HepG2 (cell line): ENCODE measurements around the gene RAD9A. TPM values are rescaled to one million over a fixed set of nuclear protein-coding genes. Genes with fewer than 3 reads are reported as not detected.

ENCODE experiments used
- ARHGAP35 ChIP-seq: sonication (generic); formaldehyde crosslinking; IDR thresholded peaks from 2 replicates; pipeline ENCODE4 v1.9.0; 2022; ENCODE audit warnings: mild to moderate bottlenecking, inconsistent platforms, moderate library complexity, missing genetic modification reagents, borderline replicate concordance
- CENPX ChIP-seq: sonication (generic); formaldehyde crosslinking; IDR thresholded peaks from 2 replicates; pipeline ENCODE4 v1.9.0; 2021; ENCODE audit warnings: mild to moderate bottlenecking, missing genetic modification reagents, moderate library complexity
- EP300 ChIP-seq, 3 experiments: sonication (generic) in 1 of 3; formaldehyde crosslinking in 1 of 3; IDR thresholded peaks; 2 replicates each; pipeline versions ENCODE4 v1.5.1 to v1.6.1; 2011 to 2020; ENCODE audit warnings: low read depth in 2 of 3, low read length in 2 of 3, borderline replicate concordance in 1 of 3, improper control_type of control experiment in 1 of 3, mild to moderate bottlenecking in 1 of 3, missing genetic modification reagents in 1 of 3, moderate library complexity in 1 of 3
- KAT8 ChIP-seq: IDR thresholded peaks from 2 replicates; pipeline ENCODE4 v1.6.1; 2016; ENCODE audit warnings: missing genetic modification reagents, missing compliant biosample characterization
- MTA1 ChIP-seq: sonication (generic); formaldehyde crosslinking; IDR thresholded peaks from 2 replicates; pipeline ENCODE4 v1.4.0; 2020; ENCODE audit warnings: missing genetic modification reagents, mild to moderate bottlenecking, borderline replicate concordance
- NFE2 ChIP-seq: sonication (generic); formaldehyde crosslinking; IDR thresholded peaks from 2 replicates; pipeline ENCODE4 v1.4.0; 2020; ENCODE audit warnings: missing genetic modification reagents
- RELA ChIP-seq: sonication (generic); formaldehyde crosslinking; IDR thresholded peaks from 2 replicates; pipeline ENCODE4 v1.4.0; 2020; ENCODE audit warnings: missing genetic modification reagents
- TARDBP ChIP-seq: sonication (generic); formaldehyde crosslinking; IDR thresholded peaks from 2 replicates; pipeline ENCODE4 v1.8.0; 2022; ENCODE audit warnings: mild to moderate bottlenecking, missing genetic modification reagents
- TBX3 ChIP-seq: fragments of 450-650 bp; IDR thresholded peaks from 2 replicates; pipeline ENCODE4 v1.6.1; 2017; ENCODE audit warnings: antibody characterized with exemption, mild to moderate bottlenecking, inconsistent platforms, borderline replicate concordance
- polyA plus RNA-seq, 8 experiments: library from polyadenylated mRNA; depleted of rRNA in 3 of 8; stranded (reverse) in 7 of 8; unstranded in 1 of 8; fragments of >200 nt; fragmentation: Illumina TruSeq in 4 of 8; extraction: Trizol in 4 of 8; gene quantifications; 2 replicates each; pipeline versions ENCODE4 v1.2.1 to v1.2.3, GENCODE V29; 2011 to 2016; ENCODE audit warnings: low read depth in 4 of 8, missing spikeins in 1 of 8, mixed read lengths in 1 of 8; ENCODE audit not compliant: insufficient read depth in 1 of 8
- total RNA-seq, 5 experiments: library from RNA; depleted of rRNA; stranded (reverse); fragments of >200 nt; fragmentation: Illumina TruSeq; extraction: Trizol; gene quantifications; 2 replicates each; pipeline ENCODE4 v1.2.3, GENCODE V29; 2016; ENCODE audit warnings: low read depth in 1 of 5
- TF ChIP-seq, protein P1 (sequence below): sonication (generic); formaldehyde crosslinking; IDR thresholded peaks from 2 replicates; pipeline ENCODE4 v1.4.0; 2020; ENCODE audit warnings: missing genetic modification reagents, borderline replicate concordance
- TF ChIP-seq, protein P2 (sequence below): fragments of 450-650 bp; IDR thresholded peaks from 2 replicates; pipeline ENCODE4 v1.6.1; 2017; ENCODE audit warnings: mild to moderate bottlenecking
- TF ChIP-seq, protein P3 (sequence below): sonication (generic); formaldehyde crosslinking; IDR thresholded peaks from 2 replicates; pipeline ENCODE4 v1.4.0; 2020; ENCODE audit warnings: mild to moderate bottlenecking, missing genetic modification reagents
- TF ChIP-seq, protein P4 (sequence below): sonication (generic); formaldehyde crosslinking; conservative IDR thresholded peaks from 2 replicates; pipeline ENCODE4 v1.5.0; 2020; ENCODE audit warnings: missing genetic modification reagents

RAD9A gene
- total and polyA plus RNA-seq, 2 of the 13 experiments (the other 11 are each of a cell fraction or from before 2014, with no cell fraction given), result 10.1 to 15.7 TPM

DNA sequence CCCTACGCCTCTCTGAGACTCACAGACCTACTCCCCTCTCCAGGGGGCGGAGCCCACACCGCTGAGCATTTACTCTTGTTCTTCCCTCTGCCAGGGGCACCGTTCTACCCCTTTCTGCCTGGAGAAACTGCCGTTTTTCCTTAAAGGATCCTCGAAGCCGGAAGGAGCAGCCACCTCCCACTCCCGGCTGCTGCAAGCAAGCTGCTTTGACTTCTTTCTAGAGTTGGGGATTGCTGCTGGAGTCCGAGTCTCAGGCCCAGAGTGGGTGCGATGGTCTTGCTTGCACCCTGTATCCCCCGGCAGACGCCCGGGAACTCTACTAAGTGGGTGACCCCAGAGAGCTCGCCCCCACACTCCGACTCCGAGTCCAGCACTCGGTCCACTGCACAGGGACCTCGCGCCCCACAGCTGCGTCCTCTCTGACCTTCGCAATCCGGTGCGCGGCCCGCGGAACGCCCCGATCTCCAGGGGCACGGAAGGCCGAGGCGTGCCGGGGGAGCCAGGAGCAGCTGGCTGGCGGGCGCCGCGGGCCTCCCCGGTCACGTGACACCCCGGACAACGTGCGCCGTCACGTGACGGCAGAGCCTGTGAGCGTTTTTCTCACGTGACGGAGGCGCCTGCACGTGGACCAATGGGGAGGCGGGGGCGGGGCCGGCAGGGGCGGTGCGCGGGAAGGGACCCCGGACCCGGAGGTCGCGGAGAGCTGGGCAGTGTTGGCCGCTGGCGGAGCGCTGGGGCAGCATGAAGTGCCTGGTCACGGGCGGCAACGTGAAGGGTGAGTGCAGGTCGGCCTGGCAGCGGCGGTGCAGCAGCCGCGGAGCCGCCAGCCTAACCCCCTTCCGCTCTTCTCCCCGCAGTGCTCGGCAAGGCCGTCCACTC lies at the start of gene RAD9A (continued):
- TF ChIP-seq, protein P1, sequence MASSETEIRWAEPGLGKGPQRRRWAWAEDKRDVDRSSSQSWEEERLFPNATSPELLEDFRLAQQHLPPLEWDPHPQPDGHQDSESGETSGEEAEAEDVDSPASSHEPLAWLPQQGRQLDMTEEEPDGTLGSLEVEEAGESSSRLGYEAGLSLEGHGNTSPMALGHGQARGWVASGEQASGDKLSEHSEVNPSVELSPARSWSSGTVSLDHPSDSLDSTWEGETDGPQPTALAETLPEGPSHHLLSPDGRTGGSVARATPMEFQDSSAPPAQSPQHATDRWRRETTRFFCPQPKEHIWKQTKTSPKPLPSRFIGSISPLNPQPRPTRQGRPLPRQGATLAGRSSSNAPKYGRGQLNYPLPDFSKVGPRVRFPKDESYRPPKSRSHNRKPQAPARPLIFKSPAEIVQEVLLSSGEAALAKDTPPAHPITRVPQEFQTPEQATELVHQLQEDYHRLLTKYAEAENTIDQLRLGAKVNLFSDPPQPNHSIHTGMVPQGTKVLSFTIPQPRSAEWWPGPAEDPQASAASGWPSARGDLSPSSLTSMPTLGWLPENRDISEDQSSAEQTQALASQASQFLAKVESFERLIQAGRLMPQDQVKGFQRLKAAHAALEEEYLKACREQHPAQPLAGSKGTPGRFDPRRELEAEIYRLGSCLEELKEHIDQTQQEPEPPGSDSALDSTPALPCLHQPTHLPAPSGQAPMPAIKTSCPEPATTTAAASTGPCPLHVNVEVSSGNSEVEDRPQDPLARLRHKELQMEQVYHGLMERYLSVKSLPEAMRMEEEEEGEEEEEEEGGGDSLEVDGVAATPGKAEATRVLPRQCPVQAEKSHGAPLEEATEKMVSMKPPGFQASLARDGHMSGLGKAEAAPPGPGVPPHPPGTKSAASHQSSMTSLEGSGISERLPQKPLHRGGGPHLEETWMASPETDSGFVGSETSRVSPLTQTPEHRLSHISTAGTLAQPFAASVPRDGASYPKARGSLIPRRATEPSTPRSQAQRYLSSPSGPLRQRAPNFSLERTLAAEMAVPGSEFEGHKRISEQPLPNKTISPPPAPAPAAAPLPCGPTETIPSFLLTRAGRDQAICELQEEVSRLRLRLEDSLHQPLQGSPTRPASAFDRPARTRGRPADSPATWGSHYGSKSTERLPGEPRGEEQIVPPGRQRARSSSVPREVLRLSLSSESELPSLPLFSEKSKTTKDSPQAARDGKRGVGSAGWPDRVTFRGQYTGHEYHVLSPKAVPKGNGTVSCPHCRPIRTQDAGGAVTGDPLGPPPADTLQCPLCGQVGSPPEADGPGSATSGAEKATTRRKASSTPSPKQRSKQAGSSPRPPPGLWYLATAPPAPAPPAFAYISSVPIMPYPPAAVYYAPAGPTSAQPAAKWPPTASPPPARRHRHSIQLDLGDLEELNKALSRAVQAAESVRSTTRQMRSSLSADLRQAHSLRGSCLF (CRISPR knock-in tag), result no peak
- TF ChIP-seq CENPX, result no peak
- no peak for TF ChIP-seq EP300 (IDR thresholded peaks at IDR 0.05; ENCODE audit: low read depth in 2 of 2, low read length in 2 of 2)
- 0 out of 2 replicates have a peak, but pooled peaks have one; percentile 57 for TF ChIP-seq EP300 (CRISPR knock-in tag; IDR thresholded peaks at IDR 0.05; ENCODE audit: borderline replicate concordance)
- TF ChIP-seq ARHGAP35 (CRISPR knock-in tag), result peak; percentile 95
- TF ChIP-seq, protein P2, sequence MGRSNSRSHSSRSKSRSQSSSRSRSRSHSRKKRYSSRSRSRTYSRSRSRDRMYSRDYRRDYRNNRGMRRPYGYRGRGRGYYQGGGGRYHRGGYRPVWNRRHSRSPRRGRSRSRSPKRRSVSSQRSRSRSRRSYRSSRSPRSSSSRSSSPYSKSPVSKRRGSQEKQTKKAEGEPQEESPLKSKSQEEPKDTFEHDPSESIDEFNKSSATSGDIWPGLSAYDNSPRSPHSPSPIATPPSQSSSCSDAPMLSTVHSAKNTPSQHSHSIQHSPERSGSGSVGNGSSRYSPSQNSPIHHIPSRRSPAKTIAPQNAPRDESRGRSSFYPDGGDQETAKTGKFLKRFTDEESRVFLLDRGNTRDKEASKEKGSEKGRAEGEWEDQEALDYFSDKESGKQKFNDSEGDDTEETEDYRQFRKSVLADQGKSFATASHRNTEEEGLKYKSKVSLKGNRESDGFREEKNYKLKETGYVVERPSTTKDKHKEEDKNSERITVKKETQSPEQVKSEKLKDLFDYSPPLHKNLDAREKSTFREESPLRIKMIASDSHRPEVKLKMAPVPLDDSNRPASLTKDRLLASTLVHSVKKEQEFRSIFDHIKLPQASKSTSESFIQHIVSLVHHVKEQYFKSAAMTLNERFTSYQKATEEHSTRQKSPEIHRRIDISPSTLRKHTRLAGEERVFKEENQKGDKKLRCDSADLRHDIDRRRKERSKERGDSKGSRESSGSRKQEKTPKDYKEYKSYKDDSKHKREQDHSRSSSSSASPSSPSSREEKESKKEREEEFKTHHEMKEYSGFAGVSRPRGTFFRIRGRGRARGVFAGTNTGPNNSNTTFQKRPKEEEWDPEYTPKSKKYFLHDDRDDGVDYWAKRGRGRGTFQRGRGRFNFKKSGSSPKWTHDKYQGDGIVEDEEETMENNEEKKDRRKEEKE, result no peak
- TF ChIP-seq, protein P3, sequence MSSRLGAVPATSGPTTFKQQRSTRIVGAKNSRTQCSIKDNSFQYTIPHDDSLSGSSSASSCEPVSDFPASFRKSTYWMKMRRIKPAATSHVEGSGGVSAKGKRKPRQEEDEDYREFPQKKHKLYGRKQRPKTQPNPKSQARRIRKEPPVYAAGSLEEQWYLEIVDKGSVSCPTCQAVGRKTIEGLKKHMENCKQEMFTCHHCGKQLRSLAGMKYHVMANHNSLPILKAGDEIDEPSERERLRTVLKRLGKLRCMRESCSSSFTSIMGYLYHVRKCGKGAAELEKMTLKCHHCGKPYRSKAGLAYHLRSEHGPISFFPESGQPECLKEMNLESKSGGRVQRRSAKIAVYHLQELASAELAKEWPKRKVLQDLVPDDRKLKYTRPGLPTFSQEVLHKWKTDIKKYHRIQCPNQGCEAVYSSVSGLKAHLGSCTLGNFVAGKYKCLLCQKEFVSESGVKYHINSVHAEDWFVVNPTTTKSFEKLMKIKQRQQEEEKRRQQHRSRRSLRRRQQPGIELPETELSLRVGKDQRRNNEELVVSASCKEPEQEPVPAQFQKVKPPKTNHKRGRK, result no peak
- peak; percentile 78 for TF ChIP-seq TBX3
- TF ChIP-seq MTA1, result no peak
- no peak for TF ChIP-seq NFE2 (CRISPR knock-in tag)
- TF ChIP-seq, protein P4, sequence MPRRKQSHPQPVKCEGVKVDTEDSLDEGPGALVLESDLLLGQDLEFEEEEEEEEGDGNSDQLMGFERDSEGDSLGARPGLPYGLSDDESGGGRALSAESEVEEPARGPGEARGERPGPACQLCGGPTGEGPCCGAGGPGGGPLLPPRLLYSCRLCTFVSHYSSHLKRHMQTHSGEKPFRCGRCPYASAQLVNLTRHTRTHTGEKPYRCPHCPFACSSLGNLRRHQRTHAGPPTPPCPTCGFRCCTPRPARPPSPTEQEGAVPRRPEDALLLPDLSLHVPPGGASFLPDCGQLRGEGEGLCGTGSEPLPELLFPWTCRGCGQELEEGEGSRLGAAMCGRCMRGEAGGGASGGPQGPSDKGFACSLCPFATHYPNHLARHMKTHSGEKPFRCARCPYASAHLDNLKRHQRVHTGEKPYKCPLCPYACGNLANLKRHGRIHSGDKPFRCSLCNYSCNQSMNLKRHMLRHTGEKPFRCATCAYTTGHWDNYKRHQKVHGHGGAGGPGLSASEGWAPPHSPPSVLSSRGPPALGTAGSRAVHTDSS (CRISPR knock-in tag), result no peak
- TF ChIP-seq KAT8 (CRISPR knock-in tag), result peak; percentile 96
- TF ChIP-seq RELA, result 0 out of 2 replicates have a peak, but pooled peaks have one; percentile 71
- TF ChIP-seq TARDBP (CRISPR knock-in tag), result peak; percentile 76; the same call in 1 of the 2 replicates
